Liver (tissue), 9 donors: Measurements from ENCODE around the gene FAM111A. TPM values are rescaled to one million over a fixed set of nuclear protein-coding genes. Genes with fewer than 3 reads are reported as not detected.

Source experiments
- DNase-seq: peaks from one replicate; pipeline ENCODE4 v3.0.0-alpha.2; 2017; ENCODE audit warnings: low spot score
- H3K27ac ChIP-seq, 2 donors: one replicate each; pipeline ENCODE4 v1.7.0; 2013; ENCODE audit warnings: inconsistent platforms in 2 of 2, low read length in 2 of 2, control low read depth in 1 of 2, low read depth in 1 of 2, mild to moderate bottlenecking in 1 of 2
- H3K27me3 ChIP-seq, 4 donors: one replicate each; pipeline versions ENCODE4 v1.6.1 to v1.7.0; 2013; ENCODE audit warnings: low read length in 3 of 4, inconsistent platforms in 1 of 4, mild to moderate bottlenecking in 1 of 4, moderate library complexity in 1 of 4; ENCODE audit not compliant: control insufficient read depth in 4 of 4, insufficient read depth in 4 of 4
- H3K36me3 ChIP-seq, 4 donors: one replicate each; pipeline versions ENCODE4 v1.6.1 to v1.7.0; 2013; ENCODE audit warnings: low read length in 3 of 4, mild to moderate bottlenecking in 3 of 4, low read depth in 1 of 4, moderate library complexity in 1 of 4; ENCODE audit not compliant: control insufficient read depth in 4 of 4, insufficient read depth in 3 of 4
- H3K4me1 ChIP-seq, 4 donors: one replicate each; pipeline versions ENCODE4 v1.6.1 to v1.7.0; 2013; ENCODE audit warnings: low read length in 3 of 4, mild to moderate bottlenecking in 3 of 4, moderate library complexity in 1 of 4; ENCODE audit not compliant: control insufficient read depth in 4 of 4, insufficient read depth in 4 of 4
- H3K4me3 ChIP-seq, 3 donors: one replicate each; pipeline versions ENCODE4 v1.6.1 to v1.7.0; 2013; ENCODE audit warnings: low read length in 3 of 3, control low read depth in 1 of 3, low read depth in 1 of 3, mild to moderate bottlenecking in 1 of 3
- H3K9ac ChIP-seq, 2 donors: one replicate each; pipeline ENCODE4 v1.7.0; 2013; ENCODE audit warnings: low read length in 2 of 2, mild to moderate bottlenecking in 2 of 2, moderate library complexity in 2 of 2, control low read depth in 1 of 2, low read depth in 1 of 2
- H3K9me3 ChIP-seq, 4 donors: one replicate each; pipeline versions ENCODE4 v1.6.1 to v1.7.0; 2013; ENCODE audit warnings: low read length in 3 of 4; ENCODE audit not compliant: control insufficient read depth in 4 of 4
- CTCF ChIP-seq: fragments of 150-350 bp; IDR thresholded peaks from 2 replicates; pipeline ENCODE4 v1.5.1; 2017; ENCODE audit warnings: improper control_type of control experiment, low read depth, low read length; ENCODE audit not compliant: missing input control
- EGR1 ChIP-seq, 2 donors: IDR thresholded peaks; 2 replicates each; pipeline ENCODE4 v1.6.1; 2016 to 2018; ENCODE audit warnings: antibody characterized with exemption in 2 of 2, low read depth in 2 of 2
- FOXA1 ChIP-seq: IDR thresholded peaks from 2 replicates; pipeline ENCODE4 v1.6.1; 2016; ENCODE audit warnings: antibody characterized with exemption
- GABPA ChIP-seq, 2 donors: IDR thresholded peaks in 1 of 2; conservative IDR thresholded peaks in 1 of 2; 2 replicates each; pipeline ENCODE4 v1.6.1; 2016; ENCODE audit warnings: antibody characterized with exemption in 2 of 2, mild to moderate bottlenecking in 1 of 2, moderate library complexity in 1 of 2
- HNF4A ChIP-seq, 2 donors: conservative IDR thresholded peaks; 2 replicates each; pipeline ENCODE4 v1.6.1; 2016; ENCODE audit warnings: antibody characterized with exemption in 2 of 2, mild to moderate bottlenecking in 2 of 2
- HNF4G ChIP-seq: IDR thresholded peaks from 2 replicates; pipeline ENCODE4 v1.6.1; 2016; ENCODE audit warnings: antibody characterized with exemption
- JUND ChIP-seq, 2 donors: IDR thresholded peaks; 2 replicates each; pipeline ENCODE4 v1.6.1; 2016; ENCODE audit warnings: antibody characterized with exemption in 2 of 2
- NR2F2 ChIP-seq: IDR thresholded peaks from 2 replicates; pipeline ENCODE4 v1.6.1; 2016; ENCODE audit warnings: antibody characterized with exemption
- RAD21 ChIP-seq, 2 donors: IDR thresholded peaks; 2 replicates each; pipeline ENCODE4 v1.6.1; 2016; ENCODE audit warnings: antibody characterized with exemption in 2 of 2, mild to moderate bottlenecking in 2 of 2
- RXRA ChIP-seq, 2 donors: IDR thresholded peaks; 2 replicates each; pipeline ENCODE4 v1.6.1; 2017 to 2018; ENCODE audit warnings: antibody characterized with exemption in 2 of 2, mild to moderate bottlenecking in 1 of 2
- SP1 ChIP-seq: IDR thresholded peaks from 2 replicates; pipeline ENCODE4 v1.6.1; 2018; ENCODE audit warnings: antibody characterized with exemption, mild to moderate bottlenecking
- TAF1 ChIP-seq: conservative IDR thresholded peaks from 2 replicates; pipeline ENCODE4 v1.6.1; 2016; ENCODE audit warnings: antibody characterized with exemption, mild to moderate bottlenecking
- YY1 ChIP-seq: IDR thresholded peaks from 2 replicates; pipeline ENCODE4 v1.6.1; 2016; ENCODE audit warnings: antibody characterized with exemption, mild to moderate bottlenecking
- ZBTB33 ChIP-seq: IDR thresholded peaks from 2 replicates; pipeline ENCODE4 v1.6.1; 2016; ENCODE audit warnings: antibody characterized with exemption
- WGBS: extraction: QIAGEN DNeasy Blood & Tissue Kit; methylation state at CpG from one replicate; pipeline ENCODE4 v1.1.7; 2013; 5-methylcytosine and 5-hydroxymethylcytosine counted together
- polyA plus RNA-seq, 2 donors: library from polyadenylated mRNA; stranded (reverse) in 1 of 2; unstranded in 1 of 2; fragments of 200-250 nt in 1 of 2; fragments of >200 nt in 1 of 2; fragmentation: Nextera tagmentation in 1 of 2; extraction: Ambion mirVana in 1 of 2; gene quantifications; one replicate each; pipeline versions ENCODE4 v1.2.1 to v1.2.3, GENCODE V29; 2013 to 2015
- total RNA-seq, 2 donors: library from RNA; depleted of rRNA; stranded (reverse); fragments of >200 nt; gene quantifications; one replicate each; pipeline ENCODE4 v1.2.3, GENCODE V29; 2014
- TF ChIP-seq, protein P1 (sequence below): IDR thresholded peaks from 2 replicates; pipeline ENCODE4 v1.6.1; 2016; ENCODE audit warnings: antibody characterized with exemption
- TF ChIP-seq, protein P2 (sequence below): IDR thresholded peaks from 2 replicates; pipeline ENCODE4 v1.6.1; 2016; ENCODE audit warnings: antibody characterized with exemption
- TF ChIP-seq, protein P3 (sequence below): IDR thresholded peaks from 2 replicates; pipeline ENCODE4 v1.6.1; 2016; ENCODE audit warnings: antibody characterized with exemption, mild to moderate bottlenecking
- donor health status: healthy.
- donor health status: healthy.
- donor health status: healthy.
- donor health status: healthy.
- donor health status: healthy.

Gene FAM111A
- total and polyA plus RNA-seq, 4 donors = 5.9 to 27.0 (median 14.2) TPM

DNA sequence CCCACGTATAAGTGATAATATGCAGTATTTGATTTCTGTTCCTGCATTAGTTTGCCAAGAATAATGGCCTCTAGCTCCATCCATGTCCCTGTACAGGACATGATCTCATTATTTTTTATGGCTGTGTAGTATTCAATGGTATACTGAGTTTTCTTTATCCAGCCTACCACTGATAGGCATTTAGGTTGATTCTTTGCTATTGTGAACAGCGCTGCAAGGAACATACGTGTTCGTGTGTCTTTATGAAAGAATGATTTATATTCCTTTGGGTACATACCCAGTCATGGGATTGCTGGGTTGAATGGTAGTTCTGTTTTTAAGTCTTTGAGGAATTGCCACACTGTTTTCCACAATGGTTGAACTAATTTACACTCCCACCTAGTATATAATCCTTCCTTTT, 1.5 kb upstream of the FAM111A start:
- Histone ChIP-seq H3K9me3 (no peaks in the 10 kb centered on the region), H3K27ac (no peak overlapping the region), H3K27me3 (no peaks in the 10 kb centered on the region), H3K36me3 (peaks cover 0 to 3% (median 0%) of the 10 kb centered on the region in 4 donors), H3K9ac (no peak overlapping the region), H3K4me1 (peaks cover 5 to 35% (median 28%) of the 10 kb centered on the region in 4 donors), H3K4me3 (no peak overlapping the region)
- TF ChIP-seq YY1 (no peak), NR2F2 (no peak), TAF1 (no peak), EGR1 (IDR thresholded peaks at IDR 0.05; ENCODE audit: low read depth in 2 of 2) (no peak), ZBTB33 (no peak), JUND (IDR thresholded peaks at IDR 0.05) (no peak), SP1 (no peak), FOXA1 (no peak), CTCF (no peak), GABPA (IDR thresholded peaks at IDR 0.05 in 1 of 2, conservative IDR thresholded peaks at IDR 0.05 in 1 of 2) (no peak), RXRA (IDR thresholded peaks at IDR 0.05) (no peak), HNF4A (conservative IDR thresholded peaks at IDR 0.05) (no peak), HNF4G (no peak), RAD21 (IDR thresholded peaks at IDR 0.05) (no peak)
- TF ChIP-seq, protein P1, sequence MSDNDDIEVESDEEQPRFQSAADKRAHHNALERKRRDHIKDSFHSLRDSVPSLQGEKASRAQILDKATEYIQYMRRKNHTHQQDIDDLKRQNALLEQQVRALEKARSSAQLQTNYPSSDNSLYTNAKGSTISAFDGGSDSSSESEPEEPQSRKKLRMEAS = no peak
- TF ChIP-seq, protein P2, sequence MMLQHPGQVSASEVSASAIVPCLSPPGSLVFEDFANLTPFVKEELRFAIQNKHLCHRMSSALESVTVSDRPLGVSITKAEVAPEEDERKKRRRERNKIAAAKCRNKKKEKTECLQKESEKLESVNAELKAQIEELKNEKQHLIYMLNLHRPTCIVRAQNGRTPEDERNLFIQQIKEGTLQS = no peak
- TF ChIP-seq, protein P3, sequence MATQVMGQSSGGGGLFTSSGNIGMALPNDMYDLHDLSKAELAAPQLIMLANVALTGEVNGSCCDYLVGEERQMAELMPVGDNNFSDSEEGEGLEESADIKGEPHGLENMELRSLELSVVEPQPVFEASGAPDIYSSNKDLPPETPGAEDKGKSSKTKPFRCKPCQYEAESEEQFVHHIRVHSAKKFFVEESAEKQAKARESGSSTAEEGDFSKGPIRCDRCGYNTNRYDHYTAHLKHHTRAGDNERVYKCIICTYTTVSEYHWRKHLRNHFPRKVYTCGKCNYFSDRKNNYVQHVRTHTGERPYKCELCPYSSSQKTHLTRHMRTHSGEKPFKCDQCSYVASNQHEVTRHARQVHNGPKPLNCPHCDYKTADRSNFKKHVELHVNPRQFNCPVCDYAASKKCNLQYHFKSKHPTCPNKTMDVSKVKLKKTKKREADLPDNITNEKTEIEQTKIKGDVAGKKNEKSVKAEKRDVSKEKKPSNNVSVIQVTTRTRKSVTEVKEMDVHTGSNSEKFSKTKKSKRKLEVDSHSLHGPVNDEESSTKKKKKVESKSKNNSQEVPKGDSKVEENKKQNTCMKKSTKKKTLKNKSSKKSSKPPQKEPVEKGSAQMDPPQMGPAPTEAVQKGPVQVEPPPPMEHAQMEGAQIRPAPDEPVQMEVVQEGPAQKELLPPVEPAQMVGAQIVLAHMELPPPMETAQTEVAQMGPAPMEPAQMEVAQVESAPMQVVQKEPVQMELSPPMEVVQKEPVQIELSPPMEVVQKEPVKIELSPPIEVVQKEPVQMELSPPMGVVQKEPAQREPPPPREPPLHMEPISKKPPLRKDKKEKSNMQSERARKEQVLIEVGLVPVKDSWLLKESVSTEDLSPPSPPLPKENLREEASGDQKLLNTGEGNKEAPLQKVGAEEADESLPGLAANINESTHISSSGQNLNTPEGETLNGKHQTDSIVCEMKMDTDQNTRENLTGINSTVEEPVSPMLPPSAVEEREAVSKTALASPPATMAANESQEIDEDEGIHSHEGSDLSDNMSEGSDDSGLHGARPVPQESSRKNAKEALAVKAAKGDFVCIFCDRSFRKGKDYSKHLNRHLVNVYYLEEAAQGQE = no peak
- WGBS = 95% methylated on average over 4 of the region's 4 CpGs
- no peak for DNase-seq
